Mucosa of rectum (tissue), 2 donors: ENCODE results near the gene ACTL8.

Source experiments
- H3K27ac ChIP-seq, 2 donors: one replicate each; pipeline ENCODE4 v1.7.0; 2013; ENCODE audit warnings: inconsistent platforms in 2 of 2, low read depth in 2 of 2, low read length in 2 of 2
- H3K27me3 ChIP-seq, 2 donors: one replicate each; pipeline ENCODE4 v1.7.0; 2013; ENCODE audit warnings: low read length in 2 of 2; ENCODE audit not compliant: control insufficient read depth in 2 of 2, insufficient read depth in 2 of 2
- H3K36me3 ChIP-seq, 2 donors: one replicate each; pipeline ENCODE4 v1.7.0; 2013; ENCODE audit warnings: low read length in 2 of 2; ENCODE audit not compliant: control insufficient read depth in 2 of 2, insufficient read depth in 2 of 2
- H3K4me1 ChIP-seq, 2 donors: one replicate each; pipeline ENCODE4 v1.7.0; 2013; ENCODE audit warnings: low read length in 2 of 2, mild to moderate bottlenecking in 1 of 2; ENCODE audit not compliant: control insufficient read depth in 2 of 2, insufficient read depth in 2 of 2
- H3K4me3 ChIP-seq, 2 donors: one replicate each; pipeline ENCODE4 v1.7.0; 2013; ENCODE audit warnings: low read length in 2 of 2
- H3K9ac ChIP-seq, 2 donors: one replicate each; pipeline ENCODE4 v1.7.0; 2013; ENCODE audit warnings: low read length in 2 of 2, low read depth in 1 of 2, mild to moderate bottlenecking in 1 of 2
- H3K9me3 ChIP-seq, 2 donors: one replicate each; pipeline ENCODE4 v1.7.0; 2013; ENCODE audit warnings: low read length in 2 of 2; ENCODE audit not compliant: control insufficient read depth in 2 of 2
- donor health status: healthy.
- donor health status: Normal muscosa, but diverticular disease.

ACTL8 gene

GRCh38 chr1:17765444-17766411 is 10.6 kb downstream of the ACTL8 start:
- Histone ChIP-seq H3K9me3 (no peaks in the 10 kb centered on the region), H3K36me3 (no peaks in the 10 kb centered on the region), H3K9ac (no peak overlapping the region), H3K4me1 (peaks cover 0 to 2% of the 10 kb centered on the region in 2 donors), H3K4me3 (no peak overlapping the region), H3K27ac (no peak overlapping the region), H3K27me3 (no peaks in the 10 kb centered on the region)

GRCh38 chr1:17768651-17769241 is 13.6 kb downstream of the ACTL8 start:
- H3K9me3 ChIP-seq, result no peaks in the 10 kb centered on the region
- peaks cover 0 to 3% of the 10 kb centered on the region in 2 donors for H3K27me3 ChIP-seq
- H3K4me1 ChIP-seq, result peaks cover 0 to 2% of the 10 kb centered on the region in 2 donors
- no peaks in the 10 kb centered on the region for H3K36me3 ChIP-seq
- no peak overlapping the region for H3K4me3 ChIP-seq
- no peak overlapping the region for H3K9ac ChIP-seq
- no peak overlapping the region for H3K27ac ChIP-seq

DNA sequence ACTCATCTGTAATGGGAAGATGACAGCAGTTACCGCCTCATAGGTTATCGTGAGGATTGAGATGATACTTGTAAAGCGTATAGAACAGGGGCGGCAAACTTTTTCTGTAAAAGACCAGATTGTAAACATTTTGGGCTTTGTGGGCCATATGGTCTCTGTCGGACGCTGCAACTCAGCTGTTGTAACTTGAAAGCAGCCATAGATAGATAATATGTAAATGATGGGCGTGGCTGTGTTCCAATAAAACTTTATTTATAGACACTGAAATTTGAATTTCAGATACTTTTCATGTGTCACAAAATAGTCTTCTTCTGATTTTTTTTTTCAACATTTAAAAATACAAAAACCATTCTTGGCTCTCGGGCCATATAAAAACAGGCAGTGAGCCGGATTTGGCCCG is 15.8 kb downstream of the ACTL8 start:
- H3K4me1 ChIP-seq, result peaks cover 0 to 2% of the 10 kb centered on the region in 2 donors
- H3K9ac ChIP-seq, result no peak overlapping the region
- H3K9me3 ChIP-seq, result no peaks in the 10 kb centered on the region
- no peak overlapping the region for H3K4me3 ChIP-seq
- H3K27me3 ChIP-seq, result peaks cover 0 to 3% of the 10 kb centered on the region in 2 donors
- H3K27ac ChIP-seq, result no peak overlapping the region
- no peaks in the 10 kb centered on the region for H3K36me3 ChIP-seq

DNA sequence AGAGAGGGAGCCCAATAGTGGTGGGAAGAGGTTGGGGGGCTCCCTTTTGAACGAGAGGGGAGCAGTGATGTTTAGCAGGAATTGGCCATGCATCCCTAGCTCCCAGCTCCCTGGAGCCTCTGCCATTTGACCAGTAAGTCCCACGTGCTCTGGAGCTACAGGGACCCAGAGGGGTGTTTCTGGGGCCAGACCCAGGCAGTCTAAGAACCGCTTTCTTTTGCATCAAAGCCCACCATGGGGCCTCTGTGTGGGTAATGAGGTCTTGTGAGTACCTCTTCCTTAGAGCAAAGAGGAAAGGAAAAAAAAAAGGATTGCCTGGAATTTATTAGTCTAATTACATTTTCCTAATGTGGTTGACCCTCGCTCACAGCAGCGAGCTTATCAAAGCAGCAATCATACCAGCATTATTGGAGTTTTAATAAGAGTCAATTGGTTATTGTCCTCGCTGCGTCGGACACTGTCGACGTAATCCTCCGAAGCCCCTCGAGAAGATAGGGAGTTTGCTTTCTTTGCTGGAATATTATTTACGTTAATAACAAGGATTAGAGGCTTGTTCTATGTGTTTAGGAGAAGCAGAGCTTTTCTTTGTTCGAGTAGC is 17.6 kb downstream of the ACTL8 start:
- Histone ChIP-seq H3K9me3 (no peaks in the 10 kb centered on the region), H3K4me3 (no peak overlapping the region), H3K27me3 (peaks cover 0 to 5% of the 10 kb centered on the region in 2 donors), H3K9ac (no peak overlapping the region), H3K36me3 (no peaks in the 10 kb centered on the region), H3K27ac (no peak overlapping the region), H3K4me1 (peaks cover 0 to 2% of the 10 kb centered on the region in 2 donors)

DNA sequence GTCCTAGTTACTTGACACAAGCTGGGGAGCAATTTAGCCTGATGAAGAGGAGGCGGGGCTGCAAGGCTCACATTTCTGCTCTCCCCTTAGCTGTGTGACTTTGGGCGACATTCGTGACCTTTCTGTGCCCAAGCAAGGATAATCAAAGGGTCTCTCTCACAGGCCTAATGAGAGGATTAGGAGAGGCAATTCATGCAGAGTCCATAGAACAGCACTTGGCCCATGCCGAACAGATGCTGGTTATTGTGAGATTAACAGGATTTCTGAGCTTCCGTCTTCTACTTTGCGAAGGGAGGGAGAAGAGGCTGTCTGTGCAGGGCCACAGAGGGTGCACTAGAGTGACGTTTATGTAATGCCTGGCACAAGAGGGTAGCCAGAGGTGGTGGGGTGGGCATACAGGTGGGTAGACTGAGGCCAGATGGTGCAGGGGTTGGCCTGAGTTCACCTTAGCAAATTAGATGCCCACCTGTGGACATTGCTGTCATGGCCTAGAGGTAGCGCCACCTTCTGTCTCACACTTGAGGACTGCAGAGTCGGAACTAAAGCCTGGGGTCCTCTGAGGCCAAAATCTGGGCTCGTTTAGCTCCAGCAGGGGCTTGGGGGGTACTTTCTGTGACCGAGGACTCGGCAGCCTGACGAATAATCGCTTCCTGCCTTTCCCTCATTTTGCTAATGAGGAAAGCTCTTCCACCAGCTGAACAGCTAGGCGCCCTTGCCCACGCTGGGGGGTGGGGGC is 18.6 kb downstream of the ACTL8 start:
- Histone ChIP-seq H3K9ac (no peak overlapping the region), H3K4me1 (no peaks in the 10 kb centered on the region), H3K36me3 (no peaks in the 10 kb centered on the region), H3K9me3 (no peaks in the 10 kb centered on the region), H3K4me3 (no peak overlapping the region), H3K27ac (no peak overlapping the region), H3K27me3 (peaks cover 0 to 5% of the 10 kb centered on the region in 2 donors)

DNA sequence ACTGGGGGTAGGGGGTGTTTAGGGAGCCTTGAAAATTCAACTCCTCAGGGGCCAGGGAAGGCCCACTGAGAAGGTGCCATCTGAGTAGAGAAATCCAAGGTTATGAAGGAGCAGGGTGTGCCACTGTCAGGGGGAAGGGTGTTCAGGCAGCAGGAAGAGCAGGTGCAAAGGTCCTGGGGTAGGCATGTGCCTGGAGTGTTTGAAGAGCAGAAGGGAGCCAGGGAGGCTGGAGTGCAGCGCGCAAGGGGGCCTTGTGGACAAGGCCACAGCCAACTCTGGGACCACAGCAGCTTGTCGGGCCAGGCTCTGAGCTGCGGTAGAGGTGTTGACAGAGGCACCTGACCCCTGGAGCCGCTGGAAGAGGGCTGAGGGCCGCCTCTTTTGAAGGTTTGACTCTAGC is 19.3 kb downstream of the ACTL8 start:
- H3K9me3 ChIP-seq, result no peaks in the 10 kb centered on the region
- H3K9ac ChIP-seq, result no peak overlapping the region
- H3K36me3 ChIP-seq, result no peaks in the 10 kb centered on the region
- no peaks in the 10 kb centered on the region for H3K4me1 ChIP-seq
- H3K27me3 ChIP-seq, result peaks cover 0 to 5% of the 10 kb centered on the region in 2 donors
- H3K27ac ChIP-seq, result no peak overlapping the region
- H3K4me3 ChIP-seq, result no peak overlapping the region

GRCh38 chr1:17775796-17776195 is 20.7 kb downstream of the ACTL8 start:
- no peak overlapping the region for H3K27ac ChIP-seq
- peaks cover 0 to 5% of the 10 kb centered on the region in 2 donors for H3K27me3 ChIP-seq
- H3K9me3 ChIP-seq, result no peaks in the 10 kb centered on the region
- no peaks in the 10 kb centered on the region for H3K36me3 ChIP-seq
- H3K9ac ChIP-seq, result no peak overlapping the region
- H3K4me1 ChIP-seq, result no peaks in the 10 kb centered on the region
- no peak overlapping the region for H3K4me3 ChIP-seq

GRCh38 chr1:17776426-17776825 is 21.3 kb downstream of the ACTL8 start:
- Histone ChIP-seq H3K9ac (no peak overlapping the region), H3K27ac (no peak overlapping the region), H3K4me3 (no peak overlapping the region), H3K27me3 (peaks cover 0 to 5% of the 10 kb centered on the region in 2 donors), H3K4me1 (no peaks in the 10 kb centered on the region), H3K36me3 (no peaks in the 10 kb centered on the region), H3K9me3 (no peaks in the 10 kb centered on the region)

DNA sequence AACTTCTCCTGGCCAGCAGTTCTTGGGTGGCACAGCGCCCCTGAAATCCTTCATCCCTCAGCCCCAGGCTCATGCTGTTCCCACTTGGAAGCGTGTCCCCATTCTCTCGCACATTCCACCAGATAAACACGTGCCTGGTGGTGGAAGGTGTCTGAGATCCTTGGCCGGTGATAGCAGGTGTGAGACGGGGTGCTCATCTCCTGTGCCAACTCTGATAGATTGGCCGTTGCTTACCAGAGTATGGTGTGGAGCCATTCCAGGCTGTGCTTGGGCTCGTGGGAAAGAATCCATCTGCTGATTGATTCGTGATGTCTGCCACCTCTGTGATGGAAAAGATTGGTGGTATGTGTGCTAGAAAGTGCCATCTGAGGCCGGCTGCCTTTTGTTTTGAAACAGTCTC is 22.2 kb downstream of the ACTL8 start:
- Histone ChIP-seq H3K36me3 (no peaks in the 10 kb centered on the region), H3K27ac (no peak overlapping the region), H3K4me3 (no peak overlapping the region), H3K27me3 (peaks cover 0 to 5% of the 10 kb centered on the region in 2 donors), H3K9me3 (no peaks in the 10 kb centered on the region), H3K9ac (no peak overlapping the region), H3K4me1 (no peaks in the 10 kb centered on the region)
